Liver (tissue), 9 donors: Measurements from ENCODE around the gene DDX31. TPM values are rescaled to one million over a fixed set of nuclear protein-coding genes. Genes with fewer than 3 reads are reported as not detected.

Experiments
- DNase-seq: peaks from one replicate; pipeline ENCODE4 v3.0.0-alpha.2; 2017; ENCODE audit warnings: low spot score
- H3K27ac ChIP-seq, 2 donors: one replicate each; pipeline ENCODE4 v1.7.0; 2013; ENCODE audit warnings: inconsistent platforms in 2 of 2, low read length in 2 of 2, control low read depth in 1 of 2, low read depth in 1 of 2, mild to moderate bottlenecking in 1 of 2
- H3K27me3 ChIP-seq, 4 donors: one replicate each; pipeline versions ENCODE4 v1.6.1 to v1.7.0; 2013; ENCODE audit warnings: low read length in 3 of 4, inconsistent platforms in 1 of 4, mild to moderate bottlenecking in 1 of 4, moderate library complexity in 1 of 4; ENCODE audit not compliant: control insufficient read depth in 4 of 4, insufficient read depth in 4 of 4
- H3K36me3 ChIP-seq, 4 donors: one replicate each; pipeline versions ENCODE4 v1.6.1 to v1.7.0; 2013; ENCODE audit warnings: low read length in 3 of 4, mild to moderate bottlenecking in 3 of 4, low read depth in 1 of 4, moderate library complexity in 1 of 4; ENCODE audit not compliant: control insufficient read depth in 4 of 4, insufficient read depth in 3 of 4
- H3K4me1 ChIP-seq, 4 donors: one replicate each; pipeline versions ENCODE4 v1.6.1 to v1.7.0; 2013; ENCODE audit warnings: low read length in 3 of 4, mild to moderate bottlenecking in 3 of 4, moderate library complexity in 1 of 4; ENCODE audit not compliant: control insufficient read depth in 4 of 4, insufficient read depth in 4 of 4
- H3K4me3 ChIP-seq, 3 donors: one replicate each; pipeline versions ENCODE4 v1.6.1 to v1.7.0; 2013; ENCODE audit warnings: low read length in 3 of 3, control low read depth in 1 of 3, low read depth in 1 of 3, mild to moderate bottlenecking in 1 of 3
- H3K9ac ChIP-seq, 2 donors: one replicate each; pipeline ENCODE4 v1.7.0; 2013; ENCODE audit warnings: low read length in 2 of 2, mild to moderate bottlenecking in 2 of 2, moderate library complexity in 2 of 2, control low read depth in 1 of 2, low read depth in 1 of 2
- H3K9me3 ChIP-seq, 4 donors: one replicate each; pipeline versions ENCODE4 v1.6.1 to v1.7.0; 2013; ENCODE audit warnings: low read length in 3 of 4; ENCODE audit not compliant: control insufficient read depth in 4 of 4
- ATF3 ChIP-seq: IDR thresholded peaks from 2 replicates; pipeline ENCODE4 v1.6.1; 2016; ENCODE audit warnings: antibody characterized with exemption
- CTCF ChIP-seq: fragments of 150-350 bp; IDR thresholded peaks from 2 replicates; pipeline ENCODE4 v1.5.1; 2017; ENCODE audit warnings: improper control_type of control experiment, low read depth, low read length; ENCODE audit not compliant: missing input control
- EGR1 ChIP-seq, 2 donors: IDR thresholded peaks; 2 replicates each; pipeline ENCODE4 v1.6.1; 2016 to 2018; ENCODE audit warnings: antibody characterized with exemption in 2 of 2, low read depth in 2 of 2
- FOXA1 ChIP-seq: IDR thresholded peaks from 2 replicates; pipeline ENCODE4 v1.6.1; 2016; ENCODE audit warnings: antibody characterized with exemption
- FOXA2 ChIP-seq: IDR thresholded peaks from 2 replicates; pipeline ENCODE4 v1.6.1; 2016; ENCODE audit warnings: antibody characterized with exemption
- GABPA ChIP-seq, 2 donors: IDR thresholded peaks in 1 of 2; conservative IDR thresholded peaks in 1 of 2; 2 replicates each; pipeline ENCODE4 v1.6.1; 2016; ENCODE audit warnings: antibody characterized with exemption in 2 of 2, mild to moderate bottlenecking in 1 of 2, moderate library complexity in 1 of 2
- HNF4A ChIP-seq, 2 donors: conservative IDR thresholded peaks; 2 replicates each; pipeline ENCODE4 v1.6.1; 2016; ENCODE audit warnings: antibody characterized with exemption in 2 of 2, mild to moderate bottlenecking in 2 of 2
- HNF4G ChIP-seq: IDR thresholded peaks from 2 replicates; pipeline ENCODE4 v1.6.1; 2016; ENCODE audit warnings: antibody characterized with exemption
- JUND ChIP-seq, 2 donors: IDR thresholded peaks; 2 replicates each; pipeline ENCODE4 v1.6.1; 2016; ENCODE audit warnings: antibody characterized with exemption in 2 of 2
- NR2F2 ChIP-seq: IDR thresholded peaks from 2 replicates; pipeline ENCODE4 v1.6.1; 2016; ENCODE audit warnings: antibody characterized with exemption
- RAD21 ChIP-seq, 2 donors: IDR thresholded peaks; 2 replicates each; pipeline ENCODE4 v1.6.1; 2016; ENCODE audit warnings: antibody characterized with exemption in 2 of 2, mild to moderate bottlenecking in 2 of 2
- REST ChIP-seq: IDR thresholded peaks from 2 replicates; pipeline ENCODE4 v1.6.1; 2016; ENCODE audit warnings: antibody characterized with exemption, mild to moderate bottlenecking
- RXRA ChIP-seq, 2 donors: IDR thresholded peaks; 2 replicates each; pipeline ENCODE4 v1.6.1; 2017 to 2018; ENCODE audit warnings: antibody characterized with exemption in 2 of 2, mild to moderate bottlenecking in 1 of 2
- SP1 ChIP-seq: IDR thresholded peaks from 2 replicates; pipeline ENCODE4 v1.6.1; 2018; ENCODE audit warnings: antibody characterized with exemption, mild to moderate bottlenecking
- TAF1 ChIP-seq: conservative IDR thresholded peaks from 2 replicates; pipeline ENCODE4 v1.6.1; 2016; ENCODE audit warnings: antibody characterized with exemption, mild to moderate bottlenecking
- YY1 ChIP-seq: IDR thresholded peaks from 2 replicates; pipeline ENCODE4 v1.6.1; 2016; ENCODE audit warnings: antibody characterized with exemption, mild to moderate bottlenecking
- ZBTB33 ChIP-seq: IDR thresholded peaks from 2 replicates; pipeline ENCODE4 v1.6.1; 2016; ENCODE audit warnings: antibody characterized with exemption
- WGBS: extraction: QIAGEN DNeasy Blood & Tissue Kit; methylation state at CpG from one replicate; pipeline ENCODE4 v1.1.7; 2013; 5-methylcytosine and 5-hydroxymethylcytosine counted together
- polyA plus RNA-seq, 2 donors: library from polyadenylated mRNA; stranded (reverse) in 1 of 2; unstranded in 1 of 2; fragments of 200-250 nt in 1 of 2; fragments of >200 nt in 1 of 2; fragmentation: Nextera tagmentation in 1 of 2; extraction: Ambion mirVana in 1 of 2; gene quantifications; one replicate each; pipeline versions ENCODE4 v1.2.1 to v1.2.3, GENCODE V29; 2013 to 2015
- total RNA-seq, 2 donors: library from RNA; depleted of rRNA; stranded (reverse); fragments of >200 nt; gene quantifications; one replicate each; pipeline ENCODE4 v1.2.3, GENCODE V29; 2014
- TF ChIP-seq, protein P1 (sequence below): IDR thresholded peaks from 2 replicates; pipeline ENCODE4 v1.6.1; 2016; ENCODE audit warnings: antibody characterized with exemption
- donor health status: healthy.
- donor health status: healthy.
- donor health status: healthy.
- donor health status: healthy.
- donor health status: healthy.

Gene DDX31
- total and polyA plus RNA-seq, 4 donors: 2.5 to 9.6 (median 4.5) TPM

DNA sequence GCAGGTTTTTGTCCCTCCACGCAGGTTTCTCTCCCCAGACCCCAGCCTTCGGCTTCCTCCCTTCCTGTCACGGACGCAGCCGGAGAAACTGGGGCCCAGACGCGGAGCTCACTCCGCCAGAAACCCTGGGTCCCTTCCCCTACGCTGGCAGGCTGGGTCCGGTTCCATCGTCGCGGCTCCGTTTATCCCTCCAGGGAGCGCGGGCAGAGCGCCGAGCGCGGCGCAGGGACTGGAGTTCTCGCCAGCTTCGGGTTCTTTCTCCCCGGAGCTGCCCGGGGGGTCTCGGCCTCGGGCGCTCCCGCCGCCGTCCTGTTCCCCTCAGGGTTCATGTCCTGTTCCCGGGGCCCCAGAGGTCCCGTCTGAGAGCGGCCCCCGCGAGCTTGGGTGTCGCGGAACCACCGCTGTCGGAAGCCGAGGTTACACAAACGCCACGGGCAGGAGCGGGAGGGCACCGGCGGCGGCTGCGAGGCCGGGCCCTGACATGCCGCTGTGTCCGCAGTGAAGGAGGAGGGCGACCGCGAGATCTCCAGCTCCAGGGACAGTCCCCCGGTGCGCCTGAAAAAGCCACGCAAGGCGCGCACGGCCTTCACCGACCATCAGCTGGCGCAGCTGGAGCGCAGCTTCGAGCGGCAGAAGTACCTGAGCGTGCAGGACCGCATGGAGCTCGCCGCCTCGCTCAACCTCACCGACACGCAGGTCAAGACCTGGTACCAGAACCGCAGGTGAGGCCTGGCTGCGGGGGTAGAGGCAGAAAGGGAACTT lies 82.8 kb downstream of the DDX31 start:
- no peak for DNase-seq
- peaks cover 0 to 8% (median 2%) of the 10 kb centered on the region in 4 donors for H3K4me1 ChIP-seq
- peaks cover 9 to 50% (median 23%) of the 10 kb centered on the region in 4 donors for H3K27me3 ChIP-seq
- H3K9me3 ChIP-seq: no peaks in the 10 kb centered on the region
- H3K4me3 ChIP-seq: no peak overlapping the region
- H3K36me3 ChIP-seq: no peaks in the 10 kb centered on the region
- no peak overlapping the region for H3K27ac ChIP-seq
- WGBS: 4% methylated on average over 74 of the region's 74 CpGs
- no peak overlapping the region for H3K9ac ChIP-seq
- TF ChIP-seq RXRA (IDR thresholded peaks at IDR 0.05): no peak
- no peak for TF ChIP-seq FOXA1
- no peak for TF ChIP-seq CTCF
- TF ChIP-seq, protein P1, sequence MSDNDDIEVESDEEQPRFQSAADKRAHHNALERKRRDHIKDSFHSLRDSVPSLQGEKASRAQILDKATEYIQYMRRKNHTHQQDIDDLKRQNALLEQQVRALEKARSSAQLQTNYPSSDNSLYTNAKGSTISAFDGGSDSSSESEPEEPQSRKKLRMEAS: no peak
- no peak for TF ChIP-seq HNF4A (conservative IDR thresholded peaks at IDR 0.05)
- TF ChIP-seq JUND (IDR thresholded peaks at IDR 0.05): no peak
- TF ChIP-seq EGR1 (IDR thresholded peaks at IDR 0.05; ENCODE audit: low read depth in 2 of 2): no peak
- no peak for TF ChIP-seq FOXA2
- TF ChIP-seq TAF1: no peak
- TF ChIP-seq GABPA (IDR thresholded peaks at IDR 0.05 in 1 of 2, conservative IDR thresholded peaks at IDR 0.05 in 1 of 2): no peak
- no peak for TF ChIP-seq REST
- no peak for TF ChIP-seq NR2F2
- no peak for TF ChIP-seq YY1
- TF ChIP-seq HNF4G: no peak
- no peak for TF ChIP-seq RAD21 (IDR thresholded peaks at IDR 0.05)
- no peak for TF ChIP-seq SP1
- TF ChIP-seq ZBTB33: no peak
- no peak for TF ChIP-seq ATF3
